ENCODE data around the gene SIAE.

The SIAE gene

DNA sequence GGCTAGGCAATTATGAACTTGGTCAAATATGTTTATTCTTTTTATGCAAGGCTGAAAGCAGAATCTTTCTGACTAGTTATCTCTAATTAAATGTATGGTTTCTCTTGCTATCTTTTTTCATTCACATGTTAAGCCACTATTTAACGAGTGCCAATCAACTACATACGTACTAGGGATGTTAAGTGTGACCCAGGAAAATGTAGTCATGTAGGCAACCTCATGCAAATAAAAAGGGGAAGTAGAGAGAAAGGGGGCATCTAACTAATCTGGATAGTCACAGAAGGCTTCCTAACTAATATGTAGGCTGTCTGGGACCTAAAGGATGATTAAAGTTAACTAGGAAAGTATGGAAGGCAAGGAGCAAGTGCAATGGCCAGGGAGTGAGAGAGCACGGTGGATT lies 27.4 kb downstream of the SIAE start:
- no peak for TF ChIP-seq EZH2phosphoT487 (IDR thresholded peaks at IDR 0.05; ENCODE audit: borderline replicate concordance, low read length)
- TF ChIP-seq, protein P1, sequence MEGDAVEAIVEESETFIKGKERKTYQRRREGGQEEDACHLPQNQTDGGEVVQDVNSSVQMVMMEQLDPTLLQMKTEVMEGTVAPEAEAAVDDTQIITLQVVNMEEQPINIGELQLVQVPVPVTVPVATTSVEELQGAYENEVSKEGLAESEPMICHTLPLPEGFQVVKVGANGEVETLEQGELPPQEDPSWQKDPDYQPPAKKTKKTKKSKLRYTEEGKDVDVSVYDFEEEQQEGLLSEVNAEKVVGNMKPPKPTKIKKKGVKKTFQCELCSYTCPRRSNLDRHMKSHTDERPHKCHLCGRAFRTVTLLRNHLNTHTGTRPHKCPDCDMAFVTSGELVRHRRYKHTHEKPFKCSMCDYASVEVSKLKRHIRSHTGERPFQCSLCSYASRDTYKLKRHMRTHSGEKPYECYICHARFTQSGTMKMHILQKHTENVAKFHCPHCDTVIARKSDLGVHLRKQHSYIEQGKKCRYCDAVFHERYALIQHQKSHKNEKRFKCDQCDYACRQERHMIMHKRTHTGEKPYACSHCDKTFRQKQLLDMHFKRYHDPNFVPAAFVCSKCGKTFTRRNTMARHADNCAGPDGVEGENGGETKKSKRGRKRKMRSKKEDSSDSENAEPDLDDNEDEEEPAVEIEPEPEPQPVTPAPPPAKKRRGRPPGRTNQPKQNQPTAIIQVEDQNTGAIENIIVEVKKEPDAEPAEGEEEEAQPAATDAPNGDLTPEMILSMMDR (IDR thresholded peaks at IDR 0.05; ENCODE audit: low read depth, low read length, poor library complexity, severe bottlenecking), result no peak
- Histone ChIP-seq H3K4me2 (ENCODE audit: low read length) (peak overlapping the region; percentile 43), H3K4me1 (ENCODE audit: control insufficient read depth, low read length) (peaks cover 24% of the 10 kb centered on the region), H3K36me3 (ENCODE audit: control insufficient read depth, low read length) (no peaks in the 10 kb centered on the region), H3K9me2 (replicated peaks; ENCODE audit: control insufficient read depth, low read length) (no peaks in the 10 kb centered on the region), H3K27ac (ENCODE audit: low read depth, low read length) (no peak overlapping the region), H3K4me3 (ENCODE audit: low read length) (0 out of 2 replicates have a peak overlapping the region, but pooled peaks have one; percentile 9), H4K20me1 (ENCODE audit: control insufficient read depth, insufficient read depth, low read depth, low read length) (no peaks in the 10 kb centered on the region), H3K79me2 (ENCODE audit: control insufficient read depth, low read length) (no peaks in the 10 kb centered on the region), H3K27me3 (ENCODE audit: control insufficient read depth, low read length) (no peaks in the 10 kb centered on the region), H3F3A (ENCODE audit: control insufficient read depth, insufficient read depth) (no peaks in the 10 kb centered on the region), H3K9me3 (ENCODE audit: control insufficient read depth, insufficient read depth, low read length) (no peaks in the 10 kb centered on the region)

DNA sequence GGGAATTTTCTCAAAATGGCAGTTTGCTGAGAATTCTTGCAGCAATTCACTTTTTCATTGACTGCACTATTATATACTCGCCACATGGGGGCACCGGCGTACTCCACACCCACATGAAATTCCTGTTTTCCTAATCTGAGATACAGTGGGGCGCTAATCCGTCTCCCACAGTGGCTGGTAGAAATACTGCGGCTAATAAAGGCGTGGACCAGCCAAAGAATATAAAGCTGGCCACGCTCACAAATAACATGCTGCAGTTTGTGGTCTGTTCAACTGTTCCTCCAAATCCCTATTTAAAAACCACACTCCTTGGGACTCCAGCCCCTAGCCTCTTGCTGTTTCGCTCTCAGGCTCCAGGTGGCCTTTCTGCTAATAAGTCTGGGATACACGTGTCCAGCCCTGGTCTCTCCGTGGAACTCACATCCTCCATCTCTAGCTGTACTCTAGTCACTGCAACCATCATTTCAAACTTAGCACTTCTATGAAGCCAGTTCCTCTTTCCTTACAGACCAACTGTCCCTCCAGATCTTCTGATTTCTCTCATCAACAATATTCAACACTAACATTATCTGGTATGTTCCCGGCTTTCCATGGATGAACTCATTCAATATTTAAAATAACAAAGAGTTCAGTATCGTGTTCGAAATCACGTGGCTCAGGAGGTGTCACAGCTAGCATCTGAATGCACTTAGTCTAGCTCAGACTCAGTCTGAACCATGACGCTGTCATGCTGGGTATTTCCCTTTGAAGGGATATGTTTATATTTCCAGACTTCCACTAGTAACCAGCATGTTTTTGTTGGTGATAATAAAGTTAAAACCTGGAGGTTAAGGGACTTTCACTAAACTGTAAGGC lies 28.9 kb downstream of the SIAE start:
- H3K9me2 ChIP-seq (replicated peaks; ENCODE audit: control insufficient read depth, low read length), result no peaks in the 10 kb centered on the region
- H4K20me1 ChIP-seq (ENCODE audit: control insufficient read depth, insufficient read depth, low read depth, low read length), result no peaks in the 10 kb centered on the region
- H3K4me2 ChIP-seq (ENCODE audit: low read length), result peak overlapping the region; percentile 72
- H3K79me2 ChIP-seq (ENCODE audit: control insufficient read depth, low read length), result no peaks in the 10 kb centered on the region
- H3F3A ChIP-seq (ENCODE audit: control insufficient read depth, insufficient read depth), result no peaks in the 10 kb centered on the region
- peaks cover 2% of the 10 kb centered on the region; the same call in 1 of the 2 replicates for H3K36me3 ChIP-seq (ENCODE audit: control insufficient read depth, low read length)
- H3K4me1 ChIP-seq (ENCODE audit: control insufficient read depth, low read length), result peaks cover 24% of the 10 kb centered on the region
- no peaks in the 10 kb centered on the region for H3K9me3 ChIP-seq (ENCODE audit: control insufficient read depth, insufficient read depth, low read length)
- no peak overlapping the region for H3K27ac ChIP-seq (ENCODE audit: low read depth, low read length)
- TF ChIP-seq, protein P1 (IDR thresholded peaks at IDR 0.05; ENCODE audit: low read depth, low read length, poor library complexity, severe bottlenecking), result peak; percentile 91
- no peak for TF ChIP-seq EZH2phosphoT487 (IDR thresholded peaks at IDR 0.05; ENCODE audit: borderline replicate concordance, low read length)
- no peaks in the 10 kb centered on the region for H3K27me3 ChIP-seq (ENCODE audit: control insufficient read depth, low read length)
- H3K4me3 ChIP-seq (ENCODE audit: low read length), result peak overlapping the region; percentile 56

DNA sequence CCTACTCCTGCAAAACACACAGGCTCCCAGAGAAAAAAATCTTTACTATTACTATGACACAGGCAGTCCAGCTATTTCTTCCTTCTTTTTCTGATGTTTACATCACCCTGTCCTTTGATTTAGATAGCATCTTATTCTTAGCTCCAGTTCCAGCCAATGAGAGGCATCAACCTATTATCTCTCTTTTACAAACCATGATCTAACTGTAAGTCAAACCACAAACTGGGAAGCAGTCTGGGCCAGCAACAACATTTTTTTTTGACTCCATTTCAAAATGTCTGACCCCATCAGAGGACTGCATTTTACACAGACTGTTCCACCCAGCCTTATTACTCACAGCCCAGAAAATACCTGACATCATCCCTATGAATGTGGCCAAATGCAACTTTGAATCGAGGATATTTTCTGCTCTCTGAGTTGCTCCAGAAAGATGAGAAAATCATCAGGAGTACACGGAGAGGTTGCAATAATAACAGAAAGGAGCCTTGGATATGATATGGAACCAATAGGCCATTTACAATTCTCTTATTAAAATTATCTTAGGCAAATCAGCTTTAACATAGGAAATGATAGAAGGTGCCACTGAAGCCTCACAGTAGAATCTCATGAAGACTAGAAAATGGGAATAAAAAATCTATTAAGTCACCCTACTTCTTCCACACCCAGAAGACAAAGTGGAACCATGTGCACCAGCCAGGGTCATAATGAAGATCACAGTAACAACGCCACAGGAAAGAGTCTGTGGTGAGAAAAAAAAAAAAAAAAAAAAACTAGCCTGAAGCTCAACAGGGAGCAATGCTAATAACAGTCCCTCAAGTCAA lies 29.7 kb downstream of the SIAE start:
- H3K79me2 ChIP-seq (ENCODE audit: control insufficient read depth, low read length), result no peaks in the 10 kb centered on the region
- no peaks in the 10 kb centered on the region for H3K9me3 ChIP-seq (ENCODE audit: control insufficient read depth, insufficient read depth, low read length)
- no peaks in the 10 kb centered on the region for H3F3A ChIP-seq (ENCODE audit: control insufficient read depth, insufficient read depth)
- no peaks in the 10 kb centered on the region for H4K20me1 ChIP-seq (ENCODE audit: control insufficient read depth, insufficient read depth, low read depth, low read length)
- H3K27me3 ChIP-seq (ENCODE audit: control insufficient read depth, low read length), result no peaks in the 10 kb centered on the region
- H3K36me3 ChIP-seq (ENCODE audit: control insufficient read depth, low read length), result peaks cover 4% of the 10 kb centered on the region; the same call in 1 of the 2 replicates
- peak overlapping the region; percentile 72 for H3K4me2 ChIP-seq (ENCODE audit: low read length)
- H3K27ac ChIP-seq (ENCODE audit: low read depth, low read length), result no peak overlapping the region
- H3K4me3 ChIP-seq (ENCODE audit: low read length), result no peak overlapping the region
- H3K4me1 ChIP-seq (ENCODE audit: control insufficient read depth, low read length), result peaks cover 24% of the 10 kb centered on the region
- TF ChIP-seq EZH2phosphoT487 (IDR thresholded peaks at IDR 0.05; ENCODE audit: borderline replicate concordance, low read length), result no peak
- TF ChIP-seq, protein P1 (IDR thresholded peaks at IDR 0.05; ENCODE audit: low read depth, low read length, poor library complexity, severe bottlenecking), result no peak
- no peaks in the 10 kb centered on the region for H3K9me2 ChIP-seq (replicated peaks; ENCODE audit: control insufficient read depth, low read length)
